Measurements from ENCODE around the gene SOHLH2.

SOHLH2 gene, protein sequence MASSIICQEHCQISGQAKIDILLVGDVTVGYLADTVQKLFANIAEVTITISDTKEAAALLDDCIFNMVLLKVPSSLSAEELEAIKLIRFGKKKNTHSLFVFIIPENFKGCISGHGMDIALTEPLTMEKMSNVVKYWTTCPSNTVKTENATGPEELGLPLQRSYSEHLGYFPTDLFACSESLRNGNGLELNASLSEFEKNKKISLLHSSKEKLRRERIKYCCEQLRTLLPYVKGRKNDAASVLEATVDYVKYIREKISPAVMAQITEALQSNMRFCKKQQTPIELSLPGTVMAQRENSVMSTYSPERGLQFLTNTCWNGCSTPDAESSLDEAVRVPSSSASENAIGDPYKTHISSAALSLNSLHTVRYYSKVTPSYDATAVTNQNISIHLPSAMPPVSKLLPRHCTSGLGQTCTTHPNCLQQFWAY

DNA sequence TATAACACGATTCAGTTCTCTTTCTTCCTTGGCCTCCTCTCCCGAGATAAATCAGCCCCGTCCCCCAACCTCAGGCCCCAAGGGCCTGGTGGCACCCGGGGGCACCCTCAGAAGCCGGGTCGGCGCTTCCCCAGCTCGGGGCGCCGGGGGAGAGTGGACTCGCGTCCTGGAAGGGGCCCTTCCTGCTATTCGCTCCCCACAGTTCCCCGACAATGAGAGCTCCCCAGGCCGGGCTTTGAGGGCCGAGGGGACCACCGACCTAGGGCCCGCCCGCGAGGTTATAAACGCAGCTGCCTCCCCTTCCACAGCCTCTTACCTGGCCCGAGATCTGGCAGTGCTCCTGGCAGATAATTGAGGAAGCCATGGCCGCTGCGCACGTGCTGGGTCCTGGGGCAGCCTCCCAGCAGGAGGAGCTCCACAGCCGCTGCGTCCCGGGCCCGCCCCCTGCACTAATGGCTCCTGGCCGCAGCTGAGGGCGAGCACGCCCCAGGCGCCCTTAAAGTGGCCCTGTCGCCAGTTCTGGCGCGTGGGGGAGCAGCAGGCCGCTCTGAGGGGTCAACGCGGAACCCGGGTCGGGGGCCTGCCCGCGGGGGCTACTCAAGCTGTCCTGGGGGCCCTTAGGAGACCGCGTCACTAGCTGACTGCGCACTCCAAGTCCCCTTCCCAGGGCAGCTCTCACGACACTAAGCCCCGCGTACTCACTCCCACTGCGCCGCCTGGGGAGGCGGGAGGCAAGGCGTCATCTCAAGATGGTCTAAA is at the start of gene SOHLH2:
SOHLH2 (minus strand) TSS at position 394 of the 759 bp plus-strand sequence; CDS start at position 364, 30 bp downstream.
- no peak for DNase-seq

DNA sequence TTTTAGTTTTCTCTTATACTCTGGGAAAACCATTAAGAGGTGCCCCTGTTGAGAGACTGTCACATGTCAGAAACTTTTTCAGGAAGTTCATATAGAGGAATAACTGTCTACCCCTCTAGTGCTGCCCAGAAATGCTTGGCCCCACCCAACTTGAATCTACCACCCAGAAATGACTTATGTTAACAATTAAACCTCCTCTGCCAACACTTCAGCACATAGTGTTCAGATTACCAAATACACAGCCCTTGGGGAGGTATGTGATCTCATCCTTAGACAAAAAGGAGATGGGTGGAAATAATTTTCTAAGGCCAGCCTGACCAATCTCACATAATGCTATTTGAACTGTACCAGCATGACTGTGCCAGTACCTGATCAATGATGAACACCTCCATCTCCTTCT is 47.6 kb upstream of the SOHLH2 start:
- DNase-seq = no peak

DNA sequence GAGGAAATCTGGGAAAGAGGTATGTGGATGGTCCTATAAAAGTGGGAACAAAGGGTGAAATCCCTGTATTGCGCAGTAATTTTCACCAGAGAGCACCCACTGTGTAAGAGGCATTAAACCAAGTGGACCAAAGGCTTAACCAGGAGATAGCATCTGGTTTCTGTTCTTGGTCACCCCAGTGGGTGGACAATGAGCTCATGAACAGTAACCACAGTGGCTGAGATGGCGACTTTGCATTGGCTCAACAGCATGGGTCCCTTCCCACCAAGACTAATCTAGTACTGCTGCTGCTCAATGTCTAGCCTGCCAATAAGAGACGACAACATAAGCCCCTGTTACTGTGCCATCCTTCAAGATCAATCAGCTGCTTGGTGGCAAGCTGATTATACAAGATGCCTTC is 46.7 kb upstream of the SOHLH2 start:
- DNase-seq = no peak

DNA sequence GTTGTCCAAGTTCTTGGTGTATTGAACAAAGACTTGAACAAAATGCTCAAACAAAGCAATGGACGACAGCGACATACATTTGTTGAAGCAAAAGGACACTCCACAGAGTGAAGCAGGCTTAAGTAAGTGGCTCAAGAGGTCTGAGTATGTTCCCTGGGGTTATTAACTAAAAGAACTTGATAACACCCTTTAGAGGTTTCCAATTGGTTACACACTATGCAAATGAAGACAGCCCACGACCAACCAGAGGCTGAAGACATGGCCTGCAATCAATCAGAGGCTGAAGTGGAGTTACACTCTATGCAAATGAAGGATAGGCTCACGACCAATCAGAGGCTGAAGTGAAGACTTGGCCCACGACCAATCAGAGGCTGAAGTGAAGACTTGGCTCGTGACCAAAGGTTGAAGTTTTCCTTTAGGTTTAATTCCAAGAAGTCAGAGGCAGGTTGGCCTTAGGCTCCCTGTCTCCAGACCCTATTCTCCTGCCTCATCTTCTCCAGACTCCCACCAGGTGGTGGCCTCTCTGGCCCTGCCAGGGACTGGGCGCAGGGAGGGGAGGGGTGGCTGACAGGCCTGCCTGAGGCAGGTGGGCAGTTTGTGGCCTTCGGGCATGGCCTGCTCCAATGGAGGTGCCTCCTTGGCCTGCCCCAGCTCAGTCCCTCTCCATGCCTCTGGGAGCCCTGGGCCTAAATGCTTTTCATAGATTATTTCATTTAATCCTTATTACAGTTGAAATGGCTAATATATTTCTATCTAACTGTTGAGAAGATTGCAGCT is 45.2 kb upstream of the SOHLH2 start:
- DNase-seq = no peak

DNA sequence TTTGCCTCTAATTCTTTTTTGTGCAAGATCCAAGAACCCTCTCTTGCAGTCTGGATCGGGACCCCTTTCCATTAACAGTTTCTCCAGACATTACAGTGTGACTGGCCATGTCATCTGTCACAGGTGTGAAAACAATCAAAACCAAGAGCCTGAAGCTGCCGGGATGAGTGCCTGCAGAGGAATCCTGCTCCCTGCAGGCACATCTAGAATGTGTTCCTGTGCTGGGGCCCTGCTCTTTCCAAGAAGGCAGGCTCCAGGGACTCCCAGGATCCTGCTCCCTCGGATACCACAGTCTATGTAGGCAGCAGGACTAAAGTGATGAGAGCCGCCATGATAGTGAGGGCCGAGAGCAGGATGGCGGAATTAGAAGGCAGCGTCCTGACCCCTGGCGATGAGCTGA is 44.5 kb upstream of the SOHLH2 start:
- DNase-seq = no peak

DNA sequence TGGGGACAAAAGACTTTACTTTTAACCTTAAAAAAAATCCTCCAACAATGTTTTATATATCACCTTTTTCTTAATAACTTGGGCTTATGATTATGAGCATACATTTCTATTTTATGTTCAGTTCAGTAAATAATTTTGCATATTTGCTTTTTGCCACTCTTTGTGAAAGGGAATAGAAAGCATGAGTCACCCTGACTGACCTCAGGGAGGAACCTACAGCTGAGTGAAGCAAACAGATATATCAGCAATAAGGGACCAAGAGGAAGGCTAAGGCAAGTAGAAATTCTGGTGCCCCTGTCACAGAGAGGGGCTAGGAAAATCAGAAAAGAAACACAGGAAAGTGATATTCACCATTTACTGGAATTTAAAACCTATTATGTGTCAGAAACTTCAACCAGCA is 37.2 kb upstream of the SOHLH2 start:
- peak; percentile 63 for DNase-seq

DNA sequence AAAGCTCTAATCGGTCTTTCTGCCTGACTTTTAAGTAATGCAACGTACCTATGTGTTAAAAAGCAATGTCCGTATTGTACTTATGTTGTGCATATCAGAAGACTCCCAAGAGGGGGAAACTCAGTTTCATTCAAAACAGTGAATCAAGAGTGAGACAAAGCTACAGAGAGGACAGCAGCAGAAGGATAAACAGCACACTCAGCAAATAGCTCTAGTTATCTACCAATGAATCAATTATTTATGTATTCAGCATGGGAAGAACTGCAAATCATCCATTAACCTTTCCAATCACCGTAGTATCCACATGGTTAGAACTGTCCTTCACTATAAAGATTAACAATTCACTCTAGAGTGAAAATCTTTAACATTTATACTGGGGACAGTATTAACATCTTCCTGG is 36.7 kb upstream of the SOHLH2 start:
- no peak for DNase-seq

DNA sequence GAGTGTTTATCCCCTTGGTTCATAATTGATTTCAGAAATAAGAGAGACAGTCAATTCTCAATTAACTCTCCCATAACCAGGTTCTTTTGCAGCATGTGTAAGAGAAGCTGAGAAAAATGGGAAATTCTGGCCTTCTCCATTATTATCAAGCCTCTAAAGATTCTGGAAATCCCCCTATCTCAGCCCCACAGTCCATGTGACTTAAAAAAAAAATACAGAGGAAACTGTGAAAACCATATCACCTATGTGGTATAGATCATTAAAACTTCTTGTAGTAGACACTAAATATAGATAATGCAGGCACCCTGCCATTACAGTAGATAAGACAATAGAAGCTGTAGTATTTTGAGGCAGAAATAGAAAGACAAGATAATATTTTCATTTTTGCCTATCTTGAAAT is 34.3 kb upstream of the SOHLH2 start:
- DNase-seq = no peak

DNA sequence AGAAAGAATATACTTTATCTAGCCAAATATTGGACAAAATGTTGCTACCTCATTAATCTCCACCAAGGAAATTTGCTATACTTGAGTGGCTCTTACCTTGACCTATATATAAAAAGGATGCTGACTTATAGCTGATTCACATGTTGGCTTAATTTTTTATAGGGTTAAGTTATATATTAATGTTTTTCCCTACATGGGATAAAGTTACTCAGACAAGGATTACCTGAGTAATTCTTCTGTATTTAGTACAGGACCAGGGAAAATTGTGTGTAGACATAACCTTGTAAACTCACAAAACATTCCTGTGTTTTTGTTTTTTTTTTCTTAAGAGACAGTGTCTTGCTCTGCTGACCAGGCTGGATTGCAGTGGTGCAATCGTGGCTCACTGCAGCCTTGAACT is 30.6 kb upstream of the SOHLH2 start:
- no peak for DNase-seq

DNA sequence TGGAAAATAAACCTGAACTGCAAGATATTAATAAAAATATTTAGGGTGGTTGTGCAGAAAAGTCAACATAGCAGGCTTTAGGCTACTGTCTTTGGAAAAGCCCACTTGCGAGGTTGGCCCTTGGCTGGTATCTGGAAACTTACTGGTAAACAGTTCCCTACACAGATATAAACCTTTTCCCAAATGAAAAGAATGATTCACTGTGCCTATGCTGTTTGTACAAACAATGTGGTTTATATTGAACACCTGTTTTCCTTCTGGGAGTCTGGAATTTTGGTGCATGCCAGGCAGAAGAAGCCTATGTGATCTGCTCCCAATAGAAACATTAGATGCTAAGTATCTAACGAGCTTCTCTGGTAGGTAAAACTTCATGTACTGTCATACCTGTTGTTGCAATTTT is 29.7 kb upstream of the SOHLH2 start:
- DNase-seq = no peak

DNA sequence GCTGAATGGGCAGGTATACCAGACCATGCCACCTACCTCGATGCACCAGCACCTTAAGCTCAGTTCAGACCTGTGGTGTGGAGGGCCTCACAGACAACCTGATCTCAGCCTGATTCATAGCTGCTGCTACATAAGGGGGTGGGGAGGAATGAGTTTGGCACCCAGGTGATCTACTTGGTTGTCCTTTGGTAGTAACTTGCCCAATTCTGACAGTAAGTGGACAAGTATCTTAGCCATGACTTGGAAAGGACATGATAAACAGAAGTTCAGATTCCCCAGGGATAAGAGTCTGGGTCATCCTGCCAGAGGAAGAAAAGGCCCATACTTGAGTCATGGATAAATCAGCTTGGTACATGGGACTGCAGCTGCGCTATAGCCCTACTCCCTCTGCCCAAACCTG is 28.4 kb upstream of the SOHLH2 start:
- no peak for DNase-seq

DNA sequence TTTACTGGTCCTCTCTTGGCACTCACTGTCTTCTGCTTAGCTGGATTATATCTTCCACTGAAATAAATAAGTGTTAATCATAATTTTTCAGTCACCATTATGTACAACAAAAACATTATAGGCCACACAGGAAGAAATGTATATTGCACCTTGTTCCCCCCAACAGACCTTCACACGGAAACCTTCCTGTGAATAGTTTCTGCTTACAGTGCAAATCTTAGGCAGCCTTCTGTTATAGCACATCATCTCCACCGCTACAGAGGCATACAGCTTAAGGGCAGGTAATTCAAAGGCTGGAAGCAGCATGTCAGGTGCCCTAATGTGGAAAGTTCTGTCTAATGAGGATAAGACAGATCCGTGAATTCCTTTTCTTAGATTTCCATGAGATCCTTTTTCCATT is 16.9 kb upstream of the SOHLH2 start:
- no peak for DNase-seq

DNA sequence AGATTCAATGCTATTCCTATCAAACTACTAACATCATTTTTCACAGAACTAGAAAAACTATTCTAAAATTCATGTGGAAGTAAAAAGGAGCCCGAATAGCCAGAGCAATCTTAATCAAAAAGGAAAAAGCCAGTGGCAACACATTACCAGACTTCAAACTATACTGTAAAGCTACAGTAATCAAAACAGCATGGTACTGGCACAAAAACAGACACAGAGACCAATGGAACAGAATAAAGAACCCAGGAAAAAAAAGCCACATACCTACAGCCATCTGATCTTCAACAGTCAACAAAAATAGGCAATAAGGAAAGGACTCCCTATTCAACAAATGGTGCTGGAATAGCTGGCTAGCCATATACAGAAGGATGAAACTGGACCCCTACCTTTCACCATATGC is 10.4 kb upstream of the SOHLH2 start:
- no peak for DNase-seq

DNA sequence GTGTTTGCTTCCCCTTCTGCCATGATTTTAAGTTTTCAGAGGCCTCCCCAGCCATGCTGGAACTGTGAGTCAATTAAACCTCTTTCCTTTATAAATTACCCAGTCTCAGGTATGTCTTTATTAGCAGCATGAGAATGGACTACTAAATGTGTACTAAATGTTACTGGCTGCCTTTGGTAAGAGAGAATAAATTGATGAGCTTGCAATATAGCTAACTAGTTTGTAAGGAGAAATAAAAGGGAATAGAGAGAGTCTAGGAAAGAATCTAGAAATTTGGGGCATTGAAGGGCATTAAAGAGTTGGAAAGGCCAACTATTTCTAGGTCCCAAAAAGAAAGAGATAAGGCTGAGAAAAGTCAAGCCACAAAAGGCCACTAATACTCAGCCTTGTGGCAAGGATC is 5.5 kb upstream of the SOHLH2 start:
- DNase-seq = no peak

DNA sequence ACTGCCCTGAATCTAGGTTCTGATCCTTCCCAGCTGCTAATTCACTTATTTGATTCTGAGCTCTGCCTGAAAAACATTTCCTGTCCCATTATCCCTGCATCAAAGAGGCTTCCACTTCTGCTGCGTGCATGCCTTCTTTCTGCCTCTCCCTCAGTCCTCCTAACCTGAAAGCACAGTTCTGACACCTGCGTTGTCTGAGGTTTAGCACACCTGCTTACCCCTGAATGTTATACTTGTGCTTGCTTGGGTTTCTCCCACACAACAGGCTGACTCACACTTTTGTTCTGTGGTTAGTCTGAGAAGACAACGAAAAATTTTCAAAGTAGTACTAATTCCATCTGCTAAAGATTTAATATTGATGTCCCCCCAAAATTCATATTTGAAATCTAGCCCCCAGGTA is 3.1 kb upstream of the SOHLH2 start:
- no peak for DNase-seq

DNA sequence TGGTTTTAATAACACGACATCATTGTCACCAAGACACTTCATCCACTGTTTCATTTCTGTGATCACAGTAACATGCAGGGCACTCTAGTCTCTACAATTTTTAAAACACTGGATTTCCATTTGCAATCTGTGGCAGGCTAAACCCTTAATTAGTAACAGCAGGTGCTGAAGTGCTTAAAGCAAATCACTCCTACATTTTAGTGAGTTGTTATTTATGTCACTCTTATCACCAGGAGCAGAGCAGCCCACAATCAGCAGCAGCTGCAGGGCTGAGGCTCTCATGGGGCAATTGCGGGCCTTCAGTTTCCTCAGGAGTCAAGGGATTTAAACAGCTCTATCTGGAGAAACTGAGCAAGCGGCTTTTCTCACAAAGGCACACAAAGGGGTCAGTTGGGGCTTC is 1.6 kb downstream of the SOHLH2 start:
- DNase-seq = no peak

DNA sequence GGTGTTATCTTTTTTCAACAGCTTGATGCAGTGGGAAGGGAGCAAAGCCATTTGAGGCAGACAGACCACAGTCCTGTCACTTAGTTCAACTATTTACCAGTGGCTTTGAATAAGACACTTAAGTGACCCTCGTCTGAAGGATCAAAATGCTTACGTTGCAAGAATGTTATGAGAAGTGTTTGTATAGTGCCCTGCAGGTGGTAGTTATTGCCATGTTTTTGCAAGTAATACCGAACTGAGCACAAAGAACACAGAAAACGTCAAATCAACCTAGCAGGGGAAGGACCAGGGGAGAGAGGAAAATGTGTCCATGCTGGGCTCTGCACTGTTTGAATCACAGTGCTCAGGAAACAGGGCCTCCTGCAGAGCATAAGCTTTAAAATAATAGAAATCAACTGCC is 2.8 kb downstream of the SOHLH2 start:
- DNase-seq = no peak

DNA sequence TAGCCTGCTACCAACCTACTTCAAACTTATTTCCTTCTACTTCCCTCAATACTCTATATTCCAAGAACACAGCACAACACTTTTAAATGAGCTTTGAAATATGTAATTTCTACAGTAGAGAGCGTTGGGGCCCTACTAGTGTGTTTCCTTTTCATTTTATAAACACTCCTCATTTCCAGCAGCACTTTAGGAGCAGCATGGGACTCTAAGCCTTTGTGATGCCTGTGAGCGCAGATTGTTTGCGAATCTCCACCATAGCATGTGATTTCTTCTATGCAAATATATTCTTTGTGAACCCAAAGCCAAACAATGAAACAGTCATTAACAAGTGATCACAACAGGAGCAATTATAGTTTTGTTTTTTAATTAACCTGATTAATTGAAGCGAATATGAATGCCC is 3.6 kb downstream of the SOHLH2 start:
- no peak for DNase-seq

DNA sequence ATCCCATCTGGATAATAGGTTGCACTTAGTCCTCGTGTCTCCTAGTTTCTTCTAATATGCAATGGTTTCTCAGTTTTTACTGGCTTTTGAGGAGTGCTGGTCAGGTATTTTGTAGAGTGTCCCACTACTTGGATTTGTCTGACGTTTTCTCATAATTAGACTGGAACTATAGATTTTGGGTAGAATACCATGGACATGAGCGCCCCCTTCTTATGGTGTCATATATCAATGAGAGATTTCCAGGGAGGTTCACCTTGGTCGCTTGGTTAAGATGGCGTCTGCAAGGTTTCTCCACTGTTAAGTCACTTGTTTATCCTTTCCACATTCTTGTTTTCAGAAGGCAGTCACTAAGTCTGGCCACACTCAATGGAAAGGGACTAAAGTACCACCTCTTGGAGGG is 6.7 kb downstream of the SOHLH2 start:
- DNase-seq = no peak

DNA sequence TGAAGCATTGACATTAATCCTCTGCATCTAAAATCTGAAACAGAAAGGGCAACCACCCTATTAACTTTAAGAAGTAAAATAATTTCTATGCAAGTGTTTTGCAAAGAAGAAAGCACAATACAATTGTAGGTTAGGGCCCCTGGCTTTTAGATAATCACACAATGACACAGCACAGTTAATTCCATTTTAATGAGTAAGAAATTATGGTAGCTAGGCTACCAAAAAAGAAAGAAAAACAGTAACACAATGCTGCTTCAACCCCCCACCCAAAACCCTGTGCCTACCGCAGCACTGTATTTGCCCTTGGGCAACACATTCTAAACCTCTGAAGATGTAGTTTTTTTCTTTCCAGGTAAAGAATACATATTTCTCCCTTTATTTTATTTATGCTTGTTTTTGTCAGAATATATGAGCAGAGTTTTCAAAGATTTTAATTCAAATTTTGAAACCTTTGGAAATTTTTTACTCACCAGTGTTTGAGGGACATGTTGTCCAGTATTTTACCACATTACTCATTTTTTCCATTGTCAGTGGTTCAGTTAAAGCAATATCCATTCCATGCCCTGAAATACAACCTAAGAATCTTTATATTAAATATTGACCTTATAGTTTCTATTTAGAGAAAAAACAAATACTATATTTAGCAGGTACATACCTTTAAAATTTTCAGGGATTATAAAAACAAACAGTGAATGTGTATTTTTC is 21.1 kb downstream of the SOHLH2 start:
- no peak for DNase-seq

DNA sequence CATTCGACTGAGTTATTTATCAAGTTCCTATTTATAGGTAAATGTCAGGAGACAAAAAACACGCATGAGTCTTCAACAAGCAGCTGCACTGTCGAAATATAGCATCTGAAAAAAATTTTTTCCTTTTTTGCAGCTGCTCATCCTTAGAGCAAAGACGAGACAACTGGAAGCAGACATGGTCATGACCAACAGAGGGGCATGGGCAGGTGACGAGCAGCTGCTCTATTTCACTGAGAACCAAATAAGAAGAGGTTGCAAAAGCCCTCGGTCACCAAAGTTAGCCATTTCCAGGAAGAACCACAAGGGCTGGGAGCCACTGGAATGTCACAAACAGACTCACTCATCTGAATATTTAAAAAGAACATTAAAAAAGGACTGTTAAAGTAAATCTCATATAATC is 22.2 kb downstream of the SOHLH2 start:
- DNase-seq = no peak

DNA sequence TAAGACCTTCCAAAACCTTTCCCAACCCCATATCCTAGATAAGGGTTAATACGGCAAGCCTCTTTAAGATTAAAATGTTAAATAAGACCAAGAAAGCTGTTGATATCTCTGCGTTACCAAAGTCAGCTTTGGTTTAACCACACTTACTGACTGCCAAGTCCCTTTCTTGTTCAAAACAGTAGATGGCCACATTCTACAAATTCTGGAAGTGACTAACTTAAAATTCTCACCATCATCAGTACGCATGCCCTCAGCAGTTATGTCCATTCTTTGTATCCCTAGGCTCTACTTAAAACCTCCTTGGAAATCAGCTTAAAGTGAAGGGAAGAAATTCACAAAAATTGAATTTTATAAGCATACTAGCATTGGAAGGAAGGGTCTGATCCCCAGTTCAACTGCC is 23.6 kb downstream of the SOHLH2 start:
- DNase-seq = no peak

DNA sequence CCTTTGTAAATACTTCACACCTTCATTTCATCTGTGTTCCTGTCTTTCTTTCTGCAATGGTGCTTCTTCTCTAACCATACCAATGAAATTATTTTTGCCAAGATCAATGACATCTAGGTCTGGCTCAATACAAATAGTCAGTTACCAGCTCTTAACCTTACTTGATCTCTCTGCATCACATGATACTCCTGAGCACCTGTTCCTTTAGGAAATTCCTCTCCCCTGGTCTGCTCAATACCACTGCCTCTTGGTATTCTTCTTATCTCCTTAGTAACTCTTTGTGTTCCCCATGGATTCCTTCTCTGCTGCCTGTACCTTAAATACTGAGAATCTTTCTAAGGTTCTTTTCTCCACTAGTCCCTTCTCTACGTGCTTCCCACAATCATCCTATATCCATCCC is 25.9 kb downstream of the SOHLH2 start:
- no peak for DNase-seq

Measured in suppressor macrophage treated with lipopolysaccharide for 4 hours (primary cell).